B cell (primary cell): ENCODE data around the gene TNNI3K. TPM values are rescaled to one million over a fixed set of nuclear protein-coding genes. Genes with fewer than 3 reads are reported as not detected.

ENCODE experiments used
- ATAC-seq: fragments of 200-7000 bp; cut with Tn5 transposase; one replicate; pipeline ENCODE4 v1.10.0; 2021; ENCODE audit warnings: low read depth, mild to moderate bottlenecking, moderate number of reproducible peaks, moderate library complexity
- CTCF ChIA-PET: fragments of 350-600 bp; sonication (Branson Sonifier 250); formaldehyde crosslinking; loops from one replicate; lab custom pipeline; 2021; ENCODE audit warnings: antibody characterized with exemption, inconsistent platforms; lab: Charles Lee
- POLR2A ChIA-PET: fragments of 350-600 bp; sonication (Branson Sonifier 250); formaldehyde crosslinking; loops from one replicate; lab custom pipeline; 2021; ENCODE audit warnings: antibody characterized with exemption; lab: Charles Lee
- DNase-seq: peaks from one replicate; pipeline ENCODE4 v3.0.0; 2013
- H2AFZ ChIP-seq: 2 replicates; pipeline ENCODE4 v1.6.1; 2012; ENCODE audit warnings: mild to moderate bottlenecking, low read depth, low read length; ENCODE audit not compliant: insufficient read depth, poor library complexity, severe bottlenecking
- H3K27ac ChIP-seq, 2 donors: 1 replicate in 1 of 2; 2 replicates in 1 of 2; pipeline ENCODE4 v1.5.1; 2012 to 2013; ENCODE audit warnings: low read length in 2 of 2, mild to moderate bottlenecking in 2 of 2, moderate library complexity in 1 of 2
- H3K27me3 ChIP-seq, 4 experiments: fragments of 200-600 bp in 1 of 4; sonication (generic) in 1 of 4; replicated peaks in 1 of 4; 1 replicate in 2 of 4; 2 replicates in 2 of 4; pipeline versions ENCODE4 v1.6.1 to v1.7.0; 2013 to 2016; ENCODE audit warnings: low read length in 3 of 4, mild to moderate bottlenecking in 2 of 4, mixed read lengths in 1 of 4, moderate library complexity in 1 of 4; ENCODE audit not compliant: insufficient read depth in 4 of 4, control insufficient read depth in 3 of 4; ENCODE audit errors: control extremely low read depth in 1 of 4
- H3K36me3 ChIP-seq, 2 experiments: replicated peaks in 1 of 2; 1 replicate in 1 of 2; 2 replicates in 1 of 2; pipeline versions ENCODE4 v1.6.1 to v1.7.1; 2013; ENCODE audit warnings: low read length in 1 of 2; ENCODE audit not compliant: insufficient read depth in 2 of 2, control insufficient read depth in 1 of 2; ENCODE audit errors: control extremely low read depth in 1 of 2, extremely low read depth in 1 of 2
- H3K4me1 ChIP-seq, 2 donors: fragments of 200-600 bp in 1 of 2; sonication (generic) in 1 of 2; 1 replicate in 1 of 2; 2 replicates in 1 of 2; pipeline versions ENCODE4 v1.5.1 to v1.6.1; 2013 to 2017; ENCODE audit warnings: low read length in 2 of 2; ENCODE audit not compliant: control insufficient read depth in 2 of 2, insufficient read depth in 2 of 2
- H3K4me2 ChIP-seq: replicated peaks from 2 replicates; pipeline ENCODE3; 2012; ENCODE audit warnings: mild to moderate bottlenecking, low read depth, low read length; ENCODE audit not compliant: poor library complexity, severe bottlenecking
- H3K4me3 ChIP-seq, 5 experiments: fragments of 200-600 bp in 1 of 5; sonication (generic) in 1 of 5; 1 replicate in 3 of 5; 2 replicates in 2 of 5; pipeline versions ENCODE4 v1.5.1 to v1.7.0; 2011 to 2016; ENCODE audit warnings: low read length in 4 of 5, mild to moderate bottlenecking in 4 of 5, low read depth in 2 of 5, control low read depth in 1 of 5, moderate library complexity in 1 of 5; ENCODE audit not compliant: insufficient read depth in 1 of 5; ENCODE audit errors: control extremely low read depth in 1 of 5, extremely low read depth in 1 of 5
- H3K79me2 ChIP-seq: fragments of 200-600 bp; sonication (generic); one replicate; pipeline ENCODE4 v1.6.0; 2016; ENCODE audit warnings: low read length; ENCODE audit not compliant: control insufficient read depth, insufficient read depth
- H3K9ac ChIP-seq: fragments of 200-600 bp; sonication (generic); 2 replicates; pipeline ENCODE4 v1.6.1; 2017; ENCODE audit warnings: mild to moderate bottlenecking, low read length, moderate library complexity
- H3K9me3 ChIP-seq, 3 donors: one replicate each; pipeline versions ENCODE4 v1.6.1 to v1.7.1; 2013; ENCODE audit warnings: low read length in 2 of 3; ENCODE audit not compliant: control insufficient read depth in 2 of 3, insufficient read depth in 1 of 3; ENCODE audit errors: control extremely low read depth in 1 of 3
- H4K20me1 ChIP-seq: 2 replicates; pipeline ENCODE4 v1.6.0; 2012; ENCODE audit warnings: mild to moderate bottlenecking, low read length; ENCODE audit not compliant: insufficient read depth, control insufficient read depth, poor library complexity, severe bottlenecking
- H3K27ac Mint-ChIP-seq: one replicate; pipeline ENCODE4 v1.8.0; 2021; ENCODE audit warnings: mixed read lengths
- H3K27me3 Mint-ChIP-seq: one replicate; pipeline ENCODE4 v1.8.0; 2021; ENCODE audit warnings: mixed read lengths
- H3K4me1 Mint-ChIP-seq: one replicate; pipeline ENCODE4 v1.8.0; 2021; ENCODE audit warnings: mixed read lengths
- H3K4me3 Mint-ChIP-seq: one replicate; pipeline ENCODE4 v1.8.0; 2021; ENCODE audit warnings: mixed read lengths
- H3K9me3 Mint-ChIP-seq: one replicate; pipeline ENCODE4 v1.8.0; 2022; ENCODE audit warnings: mixed read lengths; ENCODE audit not compliant: insufficient read depth
- EZH2 ChIP-seq: IDR thresholded peaks from 2 replicates; pipeline ENCODE4 v1.6.1; 2012; ENCODE audit warnings: borderline replicate concordance, low read depth, mild to moderate bottlenecking, moderate library complexity, low read length; ENCODE audit not compliant: insufficient read depth, poor library complexity, severe bottlenecking
- WGBS: methylation state at CpG from one replicate; pipeline ENCODE4 v1.1.5; 2013; ENCODE audit warnings: missing lambda C conversion rate; ENCODE audit not compliant: insufficient coverage; 5-methylcytosine and 5-hydroxymethylcytosine counted together
- intact Hi-C: fragments of 100-400 bp; cut with micrococcal nuclease; formaldehyde crosslinking; loops from one replicate; pipeline ENCODE4 v1.10.0; 2022
- polyA plus RNA-seq: library from polyadenylated mRNA; depleted of rRNA; stranded (reverse); fragments of >200 nt; gene quantifications from 2 replicates; pipeline ENCODE4 v1.2.3, GENCODE V29; 2012
- total RNA-seq, 2 donors: library from RNA; stranded (reverse); fragments of 120-200 nt in 1 of 2; gene quantifications; 1 replicate in 1 of 2; 2 replicates in 1 of 2; pipeline versions ENCODE4 v1.2.3 to v1.2.4, GENCODE V29; 2013 to 2022
- TF ChIP-seq, protein P1 (sequence below): fragments of 200-600 bp; IDR thresholded peaks from one replicate; pipeline ENCODE4 v1.8.0; 2022; ENCODE audit warnings: antibody characterized with exemption, mild to moderate bottlenecking

The TNNI3K gene
- total and polyA plus RNA-seq, 2 donors (not counting 1 experiment from before 2014, with no cell fraction given): 0.52 to 3.1 TPM

- Mint-ChIP-seq H3K4me3 (no peak overlapping the region), H3K9me3 (no peaks in the 10 kb centered on the region), H3K27me3 (no peaks in the 10 kb centered on the region), H3K27ac (no peak overlapping the region), H3K4me1 (no peaks in the 10 kb centered on the region)
- ATAC-seq (no peak), DNase-seq (no peak)
- H3K4me2 ChIP-seq: no peak overlapping the region
- H2AFZ ChIP-seq: no peak overlapping the region
- intact Hi-C loops: no loop called here
- H3K79me2 ChIP-seq: no peaks in the 10 kb centered on the region
- H4K20me1 ChIP-seq: no peaks in the 10 kb centered on the region
- ChIA-PET CTCF (no interaction called here), POLR2A (no interaction called here)
- no peaks in the 10 kb centered on the region for H3K9me3 ChIP-seq
- no peaks in the 10 kb centered on the region for H3K4me1 ChIP-seq
- H3K27ac ChIP-seq: no peak overlapping the region
- H3K27me3 ChIP-seq: no peaks in the 10 kb centered on the region
- TF ChIP-seq, protein P1, sequence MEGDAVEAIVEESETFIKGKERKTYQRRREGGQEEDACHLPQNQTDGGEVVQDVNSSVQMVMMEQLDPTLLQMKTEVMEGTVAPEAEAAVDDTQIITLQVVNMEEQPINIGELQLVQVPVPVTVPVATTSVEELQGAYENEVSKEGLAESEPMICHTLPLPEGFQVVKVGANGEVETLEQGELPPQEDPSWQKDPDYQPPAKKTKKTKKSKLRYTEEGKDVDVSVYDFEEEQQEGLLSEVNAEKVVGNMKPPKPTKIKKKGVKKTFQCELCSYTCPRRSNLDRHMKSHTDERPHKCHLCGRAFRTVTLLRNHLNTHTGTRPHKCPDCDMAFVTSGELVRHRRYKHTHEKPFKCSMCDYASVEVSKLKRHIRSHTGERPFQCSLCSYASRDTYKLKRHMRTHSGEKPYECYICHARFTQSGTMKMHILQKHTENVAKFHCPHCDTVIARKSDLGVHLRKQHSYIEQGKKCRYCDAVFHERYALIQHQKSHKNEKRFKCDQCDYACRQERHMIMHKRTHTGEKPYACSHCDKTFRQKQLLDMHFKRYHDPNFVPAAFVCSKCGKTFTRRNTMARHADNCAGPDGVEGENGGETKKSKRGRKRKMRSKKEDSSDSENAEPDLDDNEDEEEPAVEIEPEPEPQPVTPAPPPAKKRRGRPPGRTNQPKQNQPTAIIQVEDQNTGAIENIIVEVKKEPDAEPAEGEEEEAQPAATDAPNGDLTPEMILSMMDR: no peak
- no peak for TF ChIP-seq EZH2
- H3K4me3 ChIP-seq: no peak overlapping the region
- no CpG with 5 or more reads among the region's 1 CpG for WGBS
- no peak overlapping the region for H3K9ac ChIP-seq
- H3K36me3 ChIP-seq: no peaks in the 10 kb centered on the region
Measured at GRCh38 chr1:74437035-74437434, 201.8 kb downstream of the TNNI3K start.

DNA sequence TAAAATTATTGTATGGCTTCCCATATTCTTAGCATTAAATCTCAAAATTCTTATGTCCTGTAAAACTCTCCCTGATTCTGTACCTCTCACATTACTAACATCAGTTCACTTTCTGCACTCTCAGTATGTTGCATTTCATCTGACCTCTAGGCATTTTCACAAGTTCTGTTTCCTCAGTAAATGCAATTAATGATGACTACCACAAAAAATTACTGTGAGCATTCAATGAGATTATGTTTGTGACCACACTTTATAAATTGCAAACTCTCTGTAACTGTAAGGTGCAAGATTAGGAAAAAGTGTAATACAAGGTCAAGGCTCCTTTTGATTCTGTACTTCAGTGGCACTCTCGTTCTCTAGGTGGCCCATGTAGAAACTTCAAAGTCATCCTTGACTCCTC lies 216.8 kb downstream of the TNNI3K start:
- intact Hi-C loops: no loop called here
- H3K79me2 ChIP-seq: no peaks in the 10 kb centered on the region
- no peak overlapping the region for H3K4me3 ChIP-seq
- no peak for ATAC-seq
- H3K27ac ChIP-seq: no peak overlapping the region
- Mint-ChIP-seq H3K27me3 (no peaks in the 10 kb centered on the region), H3K4me1 (no peaks in the 10 kb centered on the region), H3K4me3 (no peak overlapping the region), H3K27ac (no peak overlapping the region), H3K9me3 (no peaks in the 10 kb centered on the region)
- H3K9ac ChIP-seq: no peak overlapping the region
- no peaks in the 10 kb centered on the region for H3K27me3 ChIP-seq
- H3K36me3 ChIP-seq: no peaks in the 10 kb centered on the region
- H3K4me1 ChIP-seq: no peaks in the 10 kb centered on the region
- POLR2A ChIA-PET: no interaction called here
- H3K9me3 ChIP-seq: no peaks in the 10 kb centered on the region
- no peak overlapping the region for H2AFZ ChIP-seq
- 83% methylated on average over 1 of the region's 1 CpG for WGBS
- TF ChIP-seq EZH2: no peak
- TF ChIP-seq, protein P1: no peak
- H4K20me1 ChIP-seq: no peaks in the 10 kb centered on the region
- no peak overlapping the region for H3K4me2 ChIP-seq
- no peak for DNase-seq
- CTCF ChIA-PET: no interaction called here
